CD4-positive, alpha-beta T cell treated with Interleukin-15 for 4 hours (primary cell): ENCODE data around the gene MTMR3.
"Not testable (repeated sequence)": the region's sequence is repeated elsewhere in the genome, so short reads cannot be mapped to it uniquely, and the experiment has no call there.

Experiments
- DNase-seq: peaks from one replicate; pipeline ENCODE4 v3.0.0-alpha.2; 2020; ENCODE audit warnings: low spot score

The MTMR3 gene

GRCh38 chr22:30054067-30054763 lies 171.2 kb downstream of the MTMR3 start:
- no peak for DNase-seq

- DNase-seq, result no peak
These were observed 171.7 kb downstream of the MTMR3 start for GRCh38 chr22:30054764-30055069.

GRCh38 chr22:30056015-30056414 lies 173.0 kb downstream of the MTMR3 start:
- no peak for DNase-seq

GRCh38 chr22:30057375-30057774 lies 174.4 kb downstream of the MTMR3 start:
- no peak for DNase-seq

GRCh38 chr22:30059346-30060020 lies 176.5 kb downstream of the MTMR3 start:
- DNase-seq, result not testable (repeated sequence)

GRCh38 chr22:30061094-30061493 lies 178.1 kb downstream of the MTMR3 start:
- not testable (repeated sequence) for DNase-seq

- DNase-seq, result no peak
These were observed 179.3 kb downstream of the MTMR3 start for GRCh38 chr22:30062259-30062658.

GRCh38 chr22:30062950-30063349 lies 180.0 kb downstream of the MTMR3 start:
- DNase-seq, result no peak

- DNase-seq, result no peak
These were observed 181.2 kb downstream of the MTMR3 start for GRCh38 chr22:30064172-30064571.

- no peak for DNase-seq
These were observed 190.8 kb downstream of the MTMR3 start for GRCh38 chr22:30073743-30074142.

- no peak for DNase-seq
These were observed 191.2 kb downstream of the MTMR3 start for GRCh38 chr22:30074147-30074546.

GRCh38 chr22:30074994-30075393 lies 192.0 kb downstream of the MTMR3 start:
- no peak for DNase-seq

GRCh38 chr22:30077279-30077880 lies 194.4 kb downstream of the MTMR3 start:
- DNase-seq, result no peak

GRCh38 chr22:30078320-30079311 lies 195.6 kb downstream of the MTMR3 start:
- peak; percentile 21 for DNase-seq

- no peak for DNase-seq
These were observed 197.1 kb downstream of the MTMR3 start, which contains the start of gene HORMAD2 for GRCh38 chr22:30079952-30080533. HORMAD2 (plus strand) TSS chr22:30080464; CDS start chr22:30093953, 13,489 bp downstream.
